Natural killer cell treated with Interleukin-12 subunit alpha and Interleukin-12 subunit beta and Interleukin-15 and Interleukin-18, amount 100 ng/mL, for 72 hours (primary cell): Measurements from ENCODE around the gene BTG1. TPM values are rescaled to one million over a fixed set of nuclear protein-coding genes. Genes with fewer than 3 reads are reported as not detected.
A peak's percentile ranks its signal among the peaks of the same experiment; 100 is the strongest.

Experiments used
- ATAC-seq, 2 donors: fragments of 150-1000 bp; cut with Tn5 transposase in 1 of 2; sonication (Bioruptor Pico), chemical (Tn5 transposase) in 1 of 2; 2 replicates each; pipeline ENCODE4 v1.10.0; 2021
- DNase-seq: peaks from one replicate; pipeline ENCODE4 v3.0.0; 2022; ENCODE audit warnings: low spot score
- H3K27ac Mint-ChIP-seq, 2 donors: 1 replicate in 1 of 2; 2 replicates in 1 of 2; pipeline ENCODE4 v1.8.0; 2022; ENCODE audit warnings: mixed read lengths in 2 of 2, mild to moderate bottlenecking in 1 of 2, moderate library complexity in 1 of 2
- H3K27me3 Mint-ChIP-seq, 2 donors: 1 replicate in 1 of 2; 2 replicates in 1 of 2; pipeline ENCODE4 v1.8.0; 2022; ENCODE audit warnings: mixed read lengths in 2 of 2
- H3K36me3 Mint-ChIP-seq: one replicate; pipeline ENCODE4 v1.8.0; 2022; ENCODE audit warnings: mixed read lengths
- H3K4me1 Mint-ChIP-seq, 2 donors: 1 replicate in 1 of 2; 2 replicates in 1 of 2; pipeline ENCODE4 v1.8.0; 2022; ENCODE audit warnings: low read depth in 2 of 2, mixed read lengths in 2 of 2, mild to moderate bottlenecking in 1 of 2
- H3K4me3 Mint-ChIP-seq: one replicate; pipeline ENCODE4 v1.8.0; 2022; ENCODE audit warnings: mixed read lengths
- H3K9me3 Mint-ChIP-seq: 2 replicates; pipeline ENCODE4 v1.8.0; 2022; ENCODE audit warnings: mixed read lengths
- total RNA-seq, 2 donors: library from RNA; stranded (reverse); gene quantifications; one replicate each; pipeline ENCODE4 v1.2.3, GENCODE V29; 2022

The BTG1 gene
- total RNA-seq, result 100 to 1,000 TPM in 1 of 2 donors, 10 to 100 TPM in 1; 80.0 to 249 TPM

- DNase-seq (peak; percentile 99), ATAC-seq (peak; percentile 86 to 88)
- H3K9me3 Mint-ChIP-seq, result no peaks in the 10 kb centered on the region
- H3K27me3 Mint-ChIP-seq, result no peaks in the 10 kb centered on the region
- peak within 1 kb of the TSS; percentile 96 for H3K4me3 Mint-ChIP-seq
- H3K36me3 Mint-ChIP-seq, result peaks cover 24% of the 10 kb centered on the region
- H3K27ac Mint-ChIP-seq, result peak within 1 kb of the TSS; percentile 92 to 95
- peaks cover 24 to 32% of the 10 kb centered on the region in 2 donors for H3K4me1 Mint-ChIP-seq
Measured at GRCh38 chr12:92145731-92146496, at the start of gene BTG1. TSS of gene BTG1 (minus strand) at chr12:92145846. CDS start at chr12:92145535, 311 bp downstream.

- Mint-ChIP-seq H3K27me3 (no peaks in the 10 kb centered on the region), H3K4me1 (no peaks in the 10 kb centered on the region), H3K9me3 (no peaks in the 10 kb centered on the region), H3K36me3 (no peaks in the 10 kb centered on the region), H3K27ac (no peak overlapping the region), H3K4me3 (no peak overlapping the region)
- ATAC-seq (no peak), DNase-seq (no peak)
Measured at GRCh38 chr12:92194561-92194960, 48.9 kb upstream of the BTG1 start.

- no peak for ATAC-seq
- H3K27ac Mint-ChIP-seq, result no peak overlapping the region
- H3K27me3 Mint-ChIP-seq, result no peaks in the 10 kb centered on the region
- no peak overlapping the region for H3K4me3 Mint-ChIP-seq
- peaks cover 0 to 3% of the 10 kb centered on the region in 2 donors for H3K4me1 Mint-ChIP-seq
- H3K9me3 Mint-ChIP-seq, result no peaks in the 10 kb centered on the region
- no peaks in the 10 kb centered on the region for H3K36me3 Mint-ChIP-seq
- DNase-seq, result no peak
Measured at GRCh38 chr12:92193846-92194245, 48.2 kb upstream of the BTG1 start.

- no peaks in the 10 kb centered on the region for H3K36me3 Mint-ChIP-seq
- no peaks in the 10 kb centered on the region for H3K9me3 Mint-ChIP-seq
- ATAC-seq (no peak), DNase-seq (no peak)
- H3K27me3 Mint-ChIP-seq, result no peaks in the 10 kb centered on the region
- no peak overlapping the region for H3K4me3 Mint-ChIP-seq
- no peak overlapping the region for H3K27ac Mint-ChIP-seq
- peaks cover 0 to 5% of the 10 kb centered on the region in 2 donors for H3K4me1 Mint-ChIP-seq
Measured at GRCh38 chr12:92193063-92193462, 47.4 kb upstream of the BTG1 start.

GRCh38 chr12:92192360-92192759 is 46.7 kb upstream of the BTG1 start:
- H3K4me3 Mint-ChIP-seq, result no peak overlapping the region
- no peaks in the 10 kb centered on the region for H3K9me3 Mint-ChIP-seq
- ATAC-seq (no peak), DNase-seq (no peak)
- no peaks in the 10 kb centered on the region for H3K27me3 Mint-ChIP-seq
- H3K36me3 Mint-ChIP-seq, result no peaks in the 10 kb centered on the region
- peak overlapping the region in 1 of 2 donors; percentile 19 for H3K27ac Mint-ChIP-seq
- H3K4me1 Mint-ChIP-seq, result peaks cover 0 to 8% of the 10 kb centered on the region in 2 donors

GRCh38 chr12:92191061-92191460 is 45.4 kb upstream of the BTG1 start:
- H3K4me3 Mint-ChIP-seq, result no peak overlapping the region
- no peaks in the 10 kb centered on the region for H3K9me3 Mint-ChIP-seq
- H3K36me3 Mint-ChIP-seq, result no peaks in the 10 kb centered on the region
- no peak for ATAC-seq
- H3K27me3 Mint-ChIP-seq, result no peaks in the 10 kb centered on the region
- no peak for DNase-seq
- peaks cover 6 to 21% of the 10 kb centered on the region in 2 donors for H3K4me1 Mint-ChIP-seq
- H3K27ac Mint-ChIP-seq, result no peak overlapping the region

- no peaks in the 10 kb centered on the region for H3K27me3 Mint-ChIP-seq
- H3K36me3 Mint-ChIP-seq, result no peaks in the 10 kb centered on the region
- no peak for DNase-seq
- H3K4me3 Mint-ChIP-seq, result no peak overlapping the region
- peaks cover 30 to 39% of the 10 kb centered on the region in 2 donors for H3K4me1 Mint-ChIP-seq
- peak overlapping the region in 1 of 2 donors; percentile 46 for H3K27ac Mint-ChIP-seq
- ATAC-seq, result no peak
- no peaks in the 10 kb centered on the region for H3K9me3 Mint-ChIP-seq
Measured at GRCh38 chr12:92188517-92189188, 43.0 kb upstream of the BTG1 start.

GRCh38 chr12:92186038-92186470 is 40.4 kb upstream of the BTG1 start:
- H3K36me3 Mint-ChIP-seq, result no peaks in the 10 kb centered on the region
- H3K27ac Mint-ChIP-seq, result peak overlapping the region; percentile 88 to 100
- H3K4me1 Mint-ChIP-seq, result peaks cover 40 to 46% of the 10 kb centered on the region in 2 donors
- ATAC-seq (peak in 1 of 2 donors; percentile 72), DNase-seq (no peak)
- H3K27me3 Mint-ChIP-seq, result no peaks in the 10 kb centered on the region
- H3K9me3 Mint-ChIP-seq, result no peaks in the 10 kb centered on the region
- peak overlapping the region; percentile 74 for H3K4me3 Mint-ChIP-seq

GRCh38 chr12:92185052-92185451 is 39.4 kb upstream of the BTG1 start:
- Mint-ChIP-seq H3K9me3 (no peaks in the 10 kb centered on the region), H3K4me1 (peaks cover 40 to 50% of the 10 kb centered on the region in 2 donors), H3K36me3 (no peaks in the 10 kb centered on the region), H3K27me3 (no peaks in the 10 kb centered on the region), H3K4me3 (peak overlapping the region; percentile 61), H3K27ac (peak overlapping the region; percentile 88 to 100)
- DNase-seq (no peak), ATAC-seq (peak; percentile 80 to 90)

- H3K4me1 Mint-ChIP-seq, result peaks cover 40 to 50% of the 10 kb centered on the region in 2 donors
- no peak for ATAC-seq
- H3K27ac Mint-ChIP-seq, result peak overlapping the region in 1 of 2 donors; percentile 100
- no peak for DNase-seq
- H3K27me3 Mint-ChIP-seq, result no peaks in the 10 kb centered on the region
- H3K36me3 Mint-ChIP-seq, result no peaks in the 10 kb centered on the region
- no peaks in the 10 kb centered on the region for H3K9me3 Mint-ChIP-seq
- H3K4me3 Mint-ChIP-seq, result no peak overlapping the region
Measured at GRCh38 chr12:92183575-92183974, 37.9 kb upstream of the BTG1 start.

- ATAC-seq, result no peak
- Mint-ChIP-seq H3K4me1 (peaks cover 11 to 29% of the 10 kb centered on the region in 2 donors), H3K27ac (peak overlapping the region in 1 of 2 donors; percentile 54), H3K36me3 (no peaks in the 10 kb centered on the region), H3K27me3 (no peaks in the 10 kb centered on the region), H3K4me3 (no peak overlapping the region), H3K9me3 (no peaks in the 10 kb centered on the region)
- no peak for DNase-seq
Measured at GRCh38 chr12:92178340-92178739, 32.7 kb upstream of the BTG1 start.

- no peaks in the 10 kb centered on the region for H3K9me3 Mint-ChIP-seq
- DNase-seq (no peak), ATAC-seq (no peak)
- H3K4me3 Mint-ChIP-seq, result no peak overlapping the region
- peak overlapping the region in 1 of 2 donors; percentile 37 for H3K27ac Mint-ChIP-seq
- H3K36me3 Mint-ChIP-seq, result no peaks in the 10 kb centered on the region
- peaks cover 12 to 32% of the 10 kb centered on the region in 2 donors for H3K4me1 Mint-ChIP-seq
- H3K27me3 Mint-ChIP-seq, result no peaks in the 10 kb centered on the region
Measured at GRCh38 chr12:92176646-92177045, 31.0 kb upstream of the BTG1 start.

GRCh38 chr12:92175961-92176360 is 30.3 kb upstream of the BTG1 start:
- DNase-seq, result no peak
- Mint-ChIP-seq H3K27ac (peak overlapping the region in 1 of 2 donors; percentile 37), H3K27me3 (no peaks in the 10 kb centered on the region), H3K4me1 (peaks cover 12 to 33% of the 10 kb centered on the region in 2 donors), H3K4me3 (no peak overlapping the region), H3K9me3 (no peaks in the 10 kb centered on the region), H3K36me3 (no peaks in the 10 kb centered on the region)
- no peak for ATAC-seq

GRCh38 chr12:92170050-92170449 is 24.4 kb upstream of the BTG1 start:
- H3K4me1 Mint-ChIP-seq, result peaks cover 8 to 19% of the 10 kb centered on the region in 2 donors
- no peak overlapping the region for H3K4me3 Mint-ChIP-seq
- ATAC-seq (no peak), DNase-seq (no peak)
- H3K9me3 Mint-ChIP-seq, result no peaks in the 10 kb centered on the region
- H3K27me3 Mint-ChIP-seq, result no peaks in the 10 kb centered on the region
- peak overlapping the region in 1 of 2 donors; percentile 2 for H3K27ac Mint-ChIP-seq
- no peaks in the 10 kb centered on the region for H3K36me3 Mint-ChIP-seq
